ENCODE measurements around the gene MCM3AP. TPM values are rescaled to one million over a fixed set of nuclear protein-coding genes. Genes with fewer than 3 reads are reported as not detected.

Gene MCM3AP
- total RNA-seq, 1 donor from 2014 or later, result 114 TPM

GRCh38 chr21:46220847-46221246, 64.6 kb downstream of the MCM3AP start:
- intact Hi-C loops (cut with micrococcal nuclease), result no loop called here

GRCh38 chr21:46220275-46220810, 65.1 kb downstream of the MCM3AP start:
- intact Hi-C loops (cut with micrococcal nuclease), result no loop called here

DNA sequence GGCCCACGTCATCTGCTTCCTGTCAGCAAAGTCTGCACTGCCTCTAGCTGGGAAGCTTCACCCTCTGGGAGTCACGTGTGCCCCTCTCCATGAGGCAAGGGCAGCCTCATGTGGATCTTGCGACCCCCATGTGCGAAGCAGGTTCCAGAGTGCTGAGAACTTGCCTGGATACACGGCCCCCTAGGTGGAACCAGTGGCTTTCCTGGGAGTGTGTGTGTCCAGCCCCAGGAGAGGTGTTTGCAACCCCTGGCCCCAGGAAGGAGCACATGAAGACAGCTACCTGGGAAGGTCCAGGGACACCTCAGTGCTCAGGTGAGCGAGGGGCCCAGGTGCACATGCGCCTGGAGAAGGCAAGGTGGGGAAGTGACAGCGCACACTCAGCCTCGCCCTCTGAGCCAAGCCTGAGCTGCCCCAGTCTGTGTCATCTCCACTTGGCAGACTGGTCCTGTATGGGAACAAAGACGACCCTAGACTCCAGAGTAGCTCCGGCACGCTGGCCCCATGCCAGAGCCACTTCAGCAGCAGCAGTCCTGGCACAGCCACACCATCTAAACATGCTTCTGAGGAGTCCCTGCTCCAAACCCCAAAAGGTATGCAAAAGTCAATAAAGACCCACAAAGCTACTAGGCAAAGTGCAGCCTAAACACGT, 65.7 kb downstream of the MCM3AP start:
- intact Hi-C loops (cut with micrococcal nuclease), result no loop called here

DNA sequence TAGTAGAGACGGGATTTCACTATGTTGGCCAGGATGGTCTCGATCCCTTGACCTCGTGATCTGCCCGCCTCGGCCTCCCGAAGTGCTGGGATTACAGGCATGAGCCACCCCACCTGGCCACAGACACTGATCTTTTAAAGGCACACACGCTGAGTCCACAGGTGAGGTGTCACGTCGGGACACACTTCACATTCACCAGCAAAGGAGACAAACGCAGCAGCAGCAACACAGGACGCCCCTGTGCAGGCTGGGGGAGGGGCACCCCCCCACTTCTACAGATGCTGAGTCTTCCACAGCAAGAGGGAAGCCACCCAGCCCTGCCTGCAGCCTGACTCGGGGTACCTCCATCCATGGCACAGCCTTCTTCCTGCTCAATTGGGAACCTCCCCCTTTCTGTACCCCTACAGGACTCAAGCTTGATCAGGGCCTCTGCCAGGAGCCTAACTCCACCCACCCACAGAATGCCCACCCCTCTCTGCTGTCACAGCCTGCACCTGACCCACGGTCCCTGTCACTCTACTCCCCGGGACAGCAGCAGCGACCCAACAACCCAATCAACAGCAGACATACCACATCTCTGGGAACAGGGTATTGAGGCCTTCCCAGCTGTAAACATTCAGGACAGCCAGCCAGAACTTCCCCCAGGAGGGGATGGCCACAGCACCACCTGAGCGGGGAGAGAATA, 66.4 kb downstream of the MCM3AP start:
- intact Hi-C loops (cut with micrococcal nuclease), result no loop called here

- intact Hi-C loops (cut with micrococcal nuclease), result no loop called here
These were observed 67.8 kb downstream of the MCM3AP start for GRCh38 chr21:46217511-46218196.

DNA sequence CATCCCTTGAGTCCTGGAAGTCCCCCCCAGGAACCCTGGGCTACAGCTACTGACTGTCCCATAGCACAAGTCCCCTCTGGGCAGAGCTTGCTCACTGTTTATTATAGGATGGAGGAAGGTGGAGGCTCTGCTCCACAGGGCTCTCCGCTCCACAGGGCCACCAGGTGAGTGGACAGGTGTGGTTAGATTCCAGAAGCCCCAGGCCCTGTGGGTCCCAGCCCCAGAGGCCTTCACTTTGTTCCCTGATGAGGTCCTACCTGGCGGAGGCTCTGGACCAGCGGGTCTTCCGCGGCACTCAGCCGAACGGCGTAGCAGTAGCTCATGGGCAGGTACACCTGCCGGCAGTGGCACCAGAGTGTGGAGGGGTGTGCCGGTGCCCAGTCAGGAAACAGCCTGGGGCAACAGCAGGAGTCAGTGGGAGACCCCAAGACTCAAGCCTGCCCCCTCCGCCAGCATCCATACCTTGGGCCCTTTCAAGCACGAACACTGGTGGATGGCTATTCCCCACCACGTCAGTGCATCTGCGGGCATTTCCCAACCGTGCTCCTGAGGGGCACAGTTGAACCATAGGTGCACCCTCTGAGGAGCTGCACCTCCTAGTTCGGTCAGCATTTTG, 69.2 kb downstream of the MCM3AP start:
- intact Hi-C loops (cut with micrococcal nuclease), result no loop called here

DNA sequence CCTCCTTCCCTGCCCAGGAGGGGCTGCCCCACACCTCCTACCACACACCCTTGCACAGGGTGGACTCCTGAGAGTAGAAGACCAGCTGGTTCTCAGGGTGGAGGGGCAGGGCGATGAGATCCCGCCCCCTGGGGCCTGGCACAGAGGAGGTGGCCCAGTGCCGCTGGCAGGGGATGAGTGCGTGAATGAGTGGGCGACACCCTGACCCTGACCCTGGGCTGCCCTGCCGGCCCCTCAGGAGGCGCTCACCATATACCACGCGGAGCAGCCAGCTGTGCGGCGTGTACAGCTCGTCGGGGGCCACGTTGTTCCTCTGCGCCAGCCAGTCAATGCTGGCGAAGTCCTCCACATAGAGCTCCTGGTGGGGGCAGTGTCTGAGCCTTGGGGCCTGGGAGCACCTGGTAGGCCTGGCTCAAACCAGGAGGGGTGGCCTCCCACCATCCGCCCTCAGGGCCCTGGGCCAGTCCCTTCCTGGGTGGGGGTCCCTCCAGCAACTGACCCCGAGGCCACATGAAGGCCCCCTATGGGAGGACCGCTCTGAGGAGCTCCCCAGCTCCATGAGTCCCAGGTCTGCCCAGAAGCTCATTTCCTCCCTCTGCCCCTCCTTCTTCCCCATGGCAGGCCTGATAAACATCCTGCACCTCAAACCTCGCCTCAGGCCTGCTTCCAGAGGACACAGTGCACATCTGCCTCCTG, 69.8 kb downstream of the MCM3AP start:
- intact Hi-C loops (cut with micrococcal nuclease), result no loop called here

- intact Hi-C loops (cut with micrococcal nuclease), result no loop called here
These were observed 70.7 kb downstream of the MCM3AP start for GRCh38 chr21:46214478-46215340.

- intact Hi-C loops (cut with micrococcal nuclease), result no loop called here
These were observed 71.7 kb downstream of the MCM3AP start for GRCh38 chr21:46213620-46214286.

GRCh38 chr21:46212721-46213484, 72.5 kb downstream of the MCM3AP start:
- intact Hi-C loops (cut with micrococcal nuclease), result no loop called here

DNA sequence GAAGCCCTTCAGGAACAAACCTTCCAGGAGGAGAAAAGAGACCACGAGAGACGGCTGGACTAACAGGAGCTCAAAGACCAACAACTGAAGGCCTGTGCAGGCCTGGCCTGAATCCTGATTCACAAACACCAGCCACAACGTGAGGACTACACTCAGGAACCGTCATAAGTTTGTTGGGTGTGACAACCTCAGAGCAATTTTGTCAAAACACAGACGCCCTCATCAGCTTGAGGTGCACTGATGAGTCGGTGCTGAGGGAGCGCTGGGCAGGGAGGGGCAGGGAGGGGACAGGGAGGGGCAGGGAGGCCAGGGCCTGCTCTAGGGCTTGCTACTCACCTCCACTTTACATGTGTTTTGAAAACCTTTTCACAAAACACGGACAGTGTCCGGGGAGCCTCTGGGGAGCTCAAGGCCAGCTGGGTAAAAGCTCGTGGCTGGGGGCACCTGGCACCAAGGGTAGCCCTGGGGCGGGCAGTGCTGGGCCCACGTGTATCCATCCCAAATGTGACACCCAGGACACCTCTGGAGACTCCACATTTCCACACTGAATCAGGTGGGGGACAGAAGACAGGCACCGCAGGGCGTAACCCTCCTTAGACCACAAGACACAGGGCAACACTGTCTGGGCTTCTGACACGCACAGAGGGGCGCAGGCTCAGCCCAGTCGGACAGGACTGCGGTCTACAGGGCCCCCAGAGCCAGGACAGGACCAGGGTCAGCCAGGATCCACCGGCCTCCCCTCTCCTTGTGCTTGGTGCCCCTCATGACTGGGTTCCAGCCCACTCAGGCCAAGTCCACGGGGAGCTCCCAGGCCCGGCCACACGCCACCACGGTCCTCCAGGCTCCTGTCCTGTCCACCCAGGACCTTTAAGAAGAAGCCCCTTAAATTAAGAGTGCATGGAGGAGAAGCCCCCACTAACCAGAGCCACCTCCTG, 73.4 kb downstream of the MCM3AP start:
- intact Hi-C loops (cut with micrococcal nuclease), result no loop called here

GRCh38 chr21:46211376-46211775, 74.0 kb downstream of the MCM3AP start:
- intact Hi-C loops (cut with micrococcal nuclease), result no loop called here

- intact Hi-C loops (cut with micrococcal nuclease), result no loop called here
These were observed 74.9 kb downstream of the MCM3AP start for GRCh38 chr21:46210378-46211136.

DNA sequence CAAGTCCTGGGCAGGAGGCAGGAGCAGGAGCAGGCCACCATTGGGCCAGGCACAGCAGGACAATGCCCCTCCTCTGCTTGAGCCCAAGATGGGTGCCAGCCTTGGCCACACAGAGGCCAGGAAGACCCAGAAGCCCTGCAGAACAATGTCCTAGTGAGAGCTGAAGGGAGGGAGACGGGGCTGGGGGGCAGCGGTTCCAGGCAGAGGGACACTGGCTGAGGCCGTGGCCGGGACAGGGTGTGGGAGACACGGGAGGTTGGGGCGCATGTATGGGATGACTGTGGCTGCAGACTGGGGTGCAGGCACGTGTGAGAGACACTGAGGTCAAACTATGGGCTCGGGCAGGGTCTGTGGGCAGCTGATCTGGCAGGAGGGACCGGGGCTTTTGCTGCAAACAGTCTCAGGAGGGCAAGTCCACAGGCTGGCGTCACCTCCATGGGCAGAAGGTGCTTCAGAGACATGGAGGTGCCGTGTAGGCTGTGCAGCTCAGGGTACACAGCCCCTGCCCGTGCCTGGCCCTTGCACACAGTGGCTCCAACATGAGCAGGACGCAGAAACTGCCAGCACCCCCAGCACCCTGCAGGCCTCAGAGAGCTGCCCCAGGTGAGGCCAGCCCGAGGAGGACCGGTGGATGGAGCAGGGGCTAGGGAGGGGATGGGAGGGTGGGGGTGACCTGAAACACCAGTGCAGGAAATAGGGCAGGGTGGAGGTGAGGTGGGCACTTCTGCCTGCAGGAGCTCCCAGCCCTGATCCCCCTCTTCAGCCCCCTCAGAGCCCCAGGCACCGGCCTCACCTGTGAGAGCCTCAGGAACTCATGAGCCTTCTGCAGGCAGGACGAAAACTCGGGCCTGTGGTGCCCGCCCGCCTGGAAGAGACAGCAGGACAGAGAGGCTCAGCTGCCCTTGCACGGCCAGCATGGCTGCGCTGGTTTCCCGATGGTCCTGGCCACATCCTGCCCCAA, 76.4 kb downstream of the MCM3AP start:
- intact Hi-C loops (cut with micrococcal nuclease), result no loop called here

- intact Hi-C loops (cut with micrococcal nuclease), result no loop called here
These were observed 77.4 kb downstream of the MCM3AP start for GRCh38 chr21:46207920-46208591.

Measured in T-helper 1 cell treated with Interleukin-12 subunit alpha and Interleukin-12 subunit beta and Interleukin-4 antibody, amounts not matched to agents 30 ng/mL and 1 ng/mL, for 36 hours (primary cell).